HCT116 (cell line): ENCODE data around the gene SLC50A1. TPM values are rescaled to one million over a fixed set of nuclear protein-coding genes. Genes with fewer than 3 reads are reported as not detected.
A peak's percentile ranks its signal among the peaks of the same experiment; 100 is the strongest.

Experiments used
- ATAC-seq: fragments of 200-7000 bp; cut with Tn5 transposase; 2 replicates; pipeline ENCODE4 v1.9.1; 2020; ENCODE audit warnings: mild to moderate bottlenecking, moderate library complexity
- BruUV-seq: library from RNA; stranded (reverse); fragments of 400-500 nt; replicated peaks from 2 replicates; lab custom pipeline; 2021; lab: Mats Ljungman, UMichigan
- CTCF ChIA-PET: fragments of 300-600 bp; sonication (Branson Sonifier 250); formaldehyde crosslinking; loops from one replicate; lab custom pipeline; 2021; ENCODE audit warnings: antibody characterized with exemption; lab: Charles Lee
- POLR2A ChIA-PET: fragments of 300-600, 350-600 bp; sonication (Branson Sonifier 250); formaldehyde crosslinking; loops from one replicate; lab custom pipeline; 2021; ENCODE audit warnings: antibody characterized with exemption; lab: Charles Lee
- RAD21 ChIA-PET, 2 experiments: fragments of 300-600 bp; sonication (Branson Sonifier 250); formaldehyde crosslinking; loops; one replicate each; lab custom pipeline; 2023; ENCODE audit warnings: low total read pairs in 2 of 2; ENCODE audit not compliant: uncharacterized antibody in 2 of 2, unreplicated experiment in 2 of 2, low non-redundant PET in 1 of 2; lab: Charles Lee
- DNase-seq: peaks from one replicate; pipeline ENCODE4 v3.0.0-alpha.2; 2010; ENCODE audit warnings: low read depth, low spot score
- H2AFZ ChIP-seq: fragments of 200-600 bp; shearing (Covaris generic), sonication (generic); 2 replicates; pipeline ENCODE4 v1.6.1; 2017; ENCODE audit warnings: low read depth, mixed run types, mixed read lengths, antibody characterized with exemption, low read length; ENCODE audit not compliant: poor library complexity, severe bottlenecking
- H3K27ac ChIP-seq: 2 replicates; pipeline ENCODE4 v1.5.1; 2012; ENCODE audit warnings: low read depth, low read length
- H3K27me3 ChIP-seq: fragments of 200-600 bp; sonication (generic); 2 replicates; pipeline ENCODE4 v1.6.1; 2016; ENCODE audit warnings: mixed run types, low read length, mixed read lengths; ENCODE audit not compliant: insufficient read depth
- H3K36me3 ChIP-seq, 2 experiments: fragments of 200-500 bp in 1 of 2; fragments of 200-600 bp in 1 of 2; sonication (Bioruptor generic) in 1 of 2; sonication (generic) in 1 of 2; 2 replicates each; pipeline versions ENCODE4 v1.5.1 to v1.6.1; 2014 to 2016; ENCODE audit warnings: low read length in 2 of 2, inconsistent platforms in 1 of 2, mixed read lengths in 1 of 2, mixed run types in 1 of 2; ENCODE audit not compliant: insufficient read depth in 2 of 2, control insufficient read depth in 1 of 2
- H3K4me1 ChIP-seq, 2 experiments: fragments of 200-600 bp in 1 of 2; sonication (generic) in 1 of 2; 2 replicates each; pipeline versions ENCODE4 v1.5.1 to v1.6.1; 2012 to 2017; ENCODE audit warnings: low read length in 2 of 2, inconsistent platforms in 1 of 2, mild to moderate bottlenecking in 1 of 2, mixed read lengths in 1 of 2, mixed run types in 1 of 2, moderate library complexity in 1 of 2; ENCODE audit not compliant: insufficient read depth in 2 of 2, control insufficient read depth in 1 of 2
- H3K4me2 ChIP-seq: fragments of 200-600 bp; sonication (generic); 2 replicates; pipeline ENCODE4 v1.6.1; 2017; ENCODE audit warnings: mixed run types, low read length, mixed read lengths
- H3K4me3 ChIP-seq, 2 experiments: fragments of 200-600 bp in 1 of 2; sonication (generic) in 1 of 2; replicated peaks in 1 of 2; 2 replicates each; pipeline ENCODE4 v1.5.1; 2011 to 2016; ENCODE audit warnings: low read length in 2 of 2, control low read depth in 1 of 2, low read depth in 1 of 2, mild to moderate bottlenecking in 1 of 2, mixed read lengths in 1 of 2, mixed run types in 1 of 2
- H3K79me2 ChIP-seq: fragments of 200-600 bp; sonication (generic); 2 replicates; pipeline ENCODE4 v1.6.1; 2017; ENCODE audit warnings: mild to moderate bottlenecking, mixed run types, low read length, moderate library complexity, mixed read lengths; ENCODE audit not compliant: insufficient read depth
- H3K9ac ChIP-seq: fragments of 200-600 bp; sonication (generic); 2 replicates; pipeline ENCODE4 v1.6.1; 2016; ENCODE audit warnings: low read length, mixed read lengths
- H3K9me2 ChIP-seq: fragments of 200-600 bp; sonication (generic), shearing (Covaris generic); 2 replicates; pipeline ENCODE4 v1.6.1; 2017; ENCODE audit warnings: mixed run types, mild to moderate bottlenecking, moderate library complexity; ENCODE audit not compliant: insufficient read depth
- H3K9me3 ChIP-seq, 2 experiments: fragments of 200-500 bp in 1 of 2; fragments of 200-600 bp in 1 of 2; sonication (Bioruptor generic) in 1 of 2; sonication (generic) in 1 of 2; 2 replicates each; pipeline ENCODE4 v1.6.1; 2014 to 2017; ENCODE audit warnings: low read length in 2 of 2, mixed read lengths in 2 of 2, inconsistent platforms in 1 of 2, low read depth in 1 of 2, mild to moderate bottlenecking in 1 of 2, mixed run types in 1 of 2, moderate library complexity in 1 of 2; ENCODE audit not compliant: control insufficient read depth in 1 of 2, insufficient read depth in 1 of 2
- H4K20me1 ChIP-seq: fragments of 200-600 bp; sonication (generic), shearing (Covaris generic); 2 replicates; pipeline ENCODE4 v1.6.1; 2017; ENCODE audit warnings: mixed run types, mild to moderate bottlenecking, moderate library complexity; ENCODE audit not compliant: insufficient read depth
- FOSL1 ChIP-seq: IDR thresholded peaks from 2 replicates; pipeline ENCODE4 v1.6.1; 2012; ENCODE audit warnings: low read depth
- POLR2AphosphoS5 ChIP-seq: IDR thresholded peaks from 2 replicates; pipeline ENCODE4 v1.6.1; 2011; ENCODE audit warnings: mild to moderate bottlenecking, low read depth, low read length, moderate library complexity
- SP1 ChIP-seq: IDR thresholded peaks from 2 replicates; pipeline ENCODE4 v1.6.1; 2012; ENCODE audit warnings: low read depth
- TCF7L2 ChIP-seq: IDR thresholded peaks from 2 replicates; pipeline ENCODE4 v1.7.0; 2011; ENCODE audit warnings: borderline replicate concordance, inconsistent platforms; ENCODE audit not compliant: insufficient read depth, insufficient read length; ENCODE audit errors: extremely low read depth
- intact Hi-C: fragments of 100-400 bp; cut with micrococcal nuclease; formaldehyde crosslinking; loops from 2 replicates; pipeline ENCODE4 v1.10.0; 2022
- total RNA-seq: library from RNA; stranded (reverse); gene quantifications from one replicate; pipeline ENCODE4 v1.2.1, GENCODE V29; 2021; ENCODE audit not compliant: unreplicated experiment

The SLC50A1 gene
- total RNA-seq, 1 experiment from 2014 or later, result 49.9 TPM

- no peaks in the 10 kb centered on the region for H3K9me3 ChIP-seq
- H3K36me3 ChIP-seq, result peaks cover 3 to 8% of the 10 kb centered on the region in 2 experiments; a peak in 2 of 4 replicates
- H3K4me1 ChIP-seq, result peaks cover 29 to 69% of the 10 kb centered on the region in 2 experiments
- no peaks in the 10 kb centered on the region for H3K9me2 ChIP-seq
- TF ChIP-seq TCF7L2, result peak; percentile 26
- no peak for TF ChIP-seq SP1
- H3K27ac ChIP-seq, result no peak overlapping the region; the same call in 1 of the 2 replicates
- ChIA-PET RAD21 (no interaction called here), CTCF (no interaction called here), POLR2A (no interaction called here)
- peak overlapping the region; percentile 70 to 97 for H3K4me3 ChIP-seq
- H3K4me2 ChIP-seq, result peak overlapping the region; percentile 99
- H3K27me3 ChIP-seq, result no peaks in the 10 kb centered on the region
- intact Hi-C loops, result no loop called here
- H4K20me1 ChIP-seq, result no peaks in the 10 kb centered on the region
- DNase-seq (no peak), ATAC-seq (no peak)
- BruUV-seq, result no TSS peak
- H3K9ac ChIP-seq, result peak overlapping the region; percentile 91
- no peak overlapping the region for H2AFZ ChIP-seq
- H3K79me2 ChIP-seq, result peaks cover 38% of the 10 kb centered on the region
These were observed 9.0 kb upstream of the SLC50A1 start for GRCh38 chr1:155126556-155127104.

DNA sequence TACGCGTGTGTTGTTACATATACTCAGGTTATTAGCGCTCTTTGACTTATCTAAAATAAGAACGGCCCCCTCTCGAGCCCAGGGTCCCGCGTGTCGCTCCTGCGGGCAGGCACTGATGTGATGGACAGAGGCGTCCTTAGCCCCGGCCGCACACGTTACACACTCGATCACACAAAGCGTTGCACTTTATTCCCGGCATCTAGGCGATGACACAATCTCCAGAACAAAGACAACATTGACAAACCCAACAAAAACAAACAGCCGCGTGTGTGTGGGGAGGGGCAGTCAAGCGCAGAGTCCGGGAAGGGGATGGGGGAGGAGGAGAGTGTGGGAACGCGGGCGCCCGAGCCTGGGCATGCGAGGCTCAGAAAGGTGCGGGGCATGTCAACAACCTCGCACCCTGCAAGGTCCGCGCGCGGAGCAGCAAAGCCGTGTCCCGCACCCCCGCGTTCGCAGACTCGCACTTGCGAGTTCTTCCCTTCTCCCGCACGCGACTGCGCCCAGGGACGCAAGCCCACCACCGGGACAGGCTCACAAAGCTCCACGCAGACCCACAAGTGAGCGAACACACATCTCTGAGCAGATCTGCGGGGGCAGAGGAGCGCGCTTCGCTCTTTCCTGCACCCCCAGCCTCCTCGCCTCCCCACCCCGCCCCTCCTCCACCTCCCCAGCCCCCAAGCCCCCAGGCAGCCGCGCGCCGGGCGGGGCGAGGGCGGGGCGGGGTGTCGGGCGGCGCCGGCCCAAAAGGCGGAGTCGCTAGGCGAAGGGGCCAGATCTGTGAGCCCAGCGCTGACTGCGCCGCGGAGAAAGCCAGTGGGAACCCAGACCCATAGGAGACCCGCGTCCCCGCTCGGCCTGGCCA lies 8.3 kb upstream of the SLC50A1 start, which contains the start of gene EFNA1:
TSS of gene EFNA1 (plus strand) at position 772 of the 862 bp plus-strand sequence. CDS start 102 bp downstream, outside the sequence.
- DNase-seq (no peak), ATAC-seq (peak; percentile 58)
- Histone ChIP-seq H3K27me3 (no peaks in the 10 kb centered on the region), H4K20me1 (no peaks in the 10 kb centered on the region), H3K27ac (peak within 1 kb of the TSS; percentile 97), H3K9ac (peak within 1 kb of the TSS; percentile 91), H3K9me3 (no peaks in the 10 kb centered on the region), H3K79me2 (peaks cover 41% of the 10 kb centered on the region), H3K4me3 (peak within 1 kb of the TSS; percentile 70 to 97), H3K9me2 (no peaks in the 10 kb centered on the region), H3K4me2 (peak within 1 kb of the TSS; percentile 99), H3K4me1 (peaks cover 29 to 73% of the 10 kb centered on the region in 2 experiments), H3K36me3 (peaks cover 7 to 12% of the 10 kb centered on the region in 2 experiments; a peak in 3 of 4 replicates), H2AFZ (no peak within 1 kb of the TSS)
- intact Hi-C loops, result no loop called here
- POLR2A ChIA-PET, result no interaction called here
- RAD21 ChIA-PET, result no interaction called here
- TF ChIP-seq POLR2AphosphoS5 (peak; percentile 98), FOSL1 (no peak)
- no TSS peak for BruUV-seq
- CTCF ChIA-PET, result interaction anchor here (0.7 to 3.5 kb wide), 2 partner anchors 36 to 43 kb away, joined by 3 to 11 read pairs; no protein-coding TSS in a partner anchor
